ENCODE data around the gene KIAA0232. TPM values are rescaled to one million over a fixed set of nuclear protein-coding genes. Genes with fewer than 3 reads are reported as not detected.

The KIAA0232 gene
- polyA plus RNA-seq, 1 donor from 2014 or later: 57.6 TPM

GRCh38 chr4:6914448-6914847, 131.9 kb downstream of the KIAA0232 start:
- no peaks in the 10 kb centered on the region for H3K36me3 ChIP-seq (ENCODE audit: insufficient read depth, low read length)
- no peak overlapping the region for H2AFZ ChIP-seq (ENCODE audit: low read depth, low read length)
- H3F3A ChIP-seq (ENCODE audit: insufficient read depth, low read length, poor library complexity, severe bottlenecking): no peaks in the 10 kb centered on the region
- no peaks in the 10 kb centered on the region for H3K27me3 ChIP-seq (ENCODE audit: insufficient read depth, low read depth, low read length)
- no peaks in the 10 kb centered on the region for H3K9me2 ChIP-seq (ENCODE audit: insufficient read depth, low read length)
- TF ChIP-seq CTCF (IDR thresholded peaks at IDR 0.05; ENCODE audit: poor library complexity, severe bottlenecking) (no peak), REST (IDR thresholded peaks at IDR 0.05; ENCODE audit: borderline replicate concordance) (no peak), RAD21 (conservative IDR thresholded peaks at IDR 0.05) (no peak), MXI1 (conservative IDR thresholded peaks at IDR 0.05; ENCODE audit: poor library complexity, severe bottlenecking) (no peak), SMC3 (conservative IDR thresholded peaks at IDR 0.05; ENCODE audit: poor library complexity) (no peak), EP300 (conservative IDR thresholded peaks at IDR 0.05; ENCODE audit: poor library complexity, severe bottlenecking) (no peak), EZH2 (IDR thresholded peaks at IDR 0.05; ENCODE audit: borderline replicate concordance, insufficient read depth, low read length, poor library complexity, severe bottlenecking) (no peak), TAF1 (IDR thresholded peaks at IDR 0.05; ENCODE audit: low read depth) (no peak), POLR2AphosphoS5 (IDR thresholded peaks at IDR 0.05) (no peak)
- H4K20me1 ChIP-seq (ENCODE audit: insufficient read depth): no peaks in the 10 kb centered on the region
- no peak overlapping the region for H3K4me2 ChIP-seq (ENCODE audit: low read length)
- H3K9ac ChIP-seq (ENCODE audit: low read length): no peak overlapping the region
- H3K4me3 ChIP-seq (ENCODE audit: low read length): no peak overlapping the region
- H3K27ac ChIP-seq (ENCODE audit: low read length): no peak overlapping the region
- no peaks in the 10 kb centered on the region for H3K9me3 ChIP-seq (ENCODE audit: low read length)
- H3K79me2 ChIP-seq (replicated peaks; ENCODE audit: insufficient read depth, low read length): peaks cover 13% of the 10 kb centered on the region

- no peaks in the 10 kb centered on the region for H3K9me3 ChIP-seq (ENCODE audit: low read length)
- H3K27me3 ChIP-seq (ENCODE audit: insufficient read depth, low read depth, low read length): no peaks in the 10 kb centered on the region
- no peak overlapping the region for H3K27ac ChIP-seq (ENCODE audit: low read length)
- peaks cover 13% of the 10 kb centered on the region for H3K79me2 ChIP-seq (replicated peaks; ENCODE audit: insufficient read depth, low read length)
- H4K20me1 ChIP-seq (ENCODE audit: insufficient read depth): no peaks in the 10 kb centered on the region
- H3F3A ChIP-seq (ENCODE audit: insufficient read depth, low read length, poor library complexity, severe bottlenecking): no peaks in the 10 kb centered on the region
- no peak overlapping the region for H2AFZ ChIP-seq (ENCODE audit: low read depth, low read length)
- H3K9ac ChIP-seq (ENCODE audit: low read length): no peak overlapping the region
- TF ChIP-seq SMC3 (conservative IDR thresholded peaks at IDR 0.05; ENCODE audit: poor library complexity) (no peak), EZH2 (IDR thresholded peaks at IDR 0.05; ENCODE audit: borderline replicate concordance, insufficient read depth, low read length, poor library complexity, severe bottlenecking) (no peak), TAF1 (IDR thresholded peaks at IDR 0.05; ENCODE audit: low read depth) (no peak), CTCF (IDR thresholded peaks at IDR 0.05; ENCODE audit: poor library complexity, severe bottlenecking) (no peak), RAD21 (conservative IDR thresholded peaks at IDR 0.05) (no peak), POLR2AphosphoS5 (IDR thresholded peaks at IDR 0.05) (no peak), REST (IDR thresholded peaks at IDR 0.05; ENCODE audit: borderline replicate concordance) (no peak), MXI1 (conservative IDR thresholded peaks at IDR 0.05; ENCODE audit: poor library complexity, severe bottlenecking) (no peak), EP300 (conservative IDR thresholded peaks at IDR 0.05; ENCODE audit: poor library complexity, severe bottlenecking) (no peak)
- H3K9me2 ChIP-seq (ENCODE audit: insufficient read depth, low read length): no peaks in the 10 kb centered on the region
- no peak overlapping the region for H3K4me2 ChIP-seq (ENCODE audit: low read length)
- no peak overlapping the region for H3K4me3 ChIP-seq (ENCODE audit: low read length)
- no peaks in the 10 kb centered on the region for H3K36me3 ChIP-seq (ENCODE audit: insufficient read depth, low read length)
These were observed 132.8 kb downstream of the KIAA0232 start for GRCh38 chr4:6915041-6916005.

Data from neural cell (in vitro differentiated cells).